Adipose tissue (tissue), 3 donors: ENCODE results near the gene DTL. TPM values are rescaled to one million over a fixed set of nuclear protein-coding genes. Genes with fewer than 3 reads are reported as not detected.

ENCODE experiments used
- H3K27ac ChIP-seq: one replicate; pipeline ENCODE4 v1.5.1; 2013; ENCODE audit warnings: low read depth, low read length
- WGBS, 3 donors: extraction: QIAGEN DNeasy Blood & Tissue Kit; methylation state at CpG; one replicate each; pipeline ENCODE4 v1.1.7; 2013; 5-methylcytosine and 5-hydroxymethylcytosine counted together
- polyA plus RNA-seq, 3 donors: library from polyadenylated mRNA; stranded (reverse); fragments of 200-250 nt; gene quantifications; one replicate each; pipeline ENCODE4 v1.2.3, GENCODE V29; 2013
- donor health status: healthy with polysubstance abuse.
- donor health status: Bipolar disorder and iron deficiency.
- donor health status: healthy.

The DTL gene
- polyA plus RNA-seq, 3 donors, result 0.14 to 0.90 (median 0.24) TPM

- no peak overlapping the region for H3K27ac ChIP-seq
- 32 to 59% (median 44%) methylated on average over 2 of the region's 2 CpGs for WGBS, 3 donors
Observed at GRCh38 chr1:212152308-212152693, 116.8 kb downstream of the DTL start.

- H3K27ac ChIP-seq, result no peak overlapping the region
- WGBS, 3 donors, result 95 to 100% (median 99%) methylated on average over 4 of the region's 4 CpGs
Observed at GRCh38 chr1:212152869-212153268, 117.3 kb downstream of the DTL start.

- H3K27ac ChIP-seq, result no peak overlapping the region
Observed at GRCh38 chr1:212153635-212154034, 118.1 kb downstream of the DTL start.

Other genes starting within 250 kb of the DTL start
- 10 to 100 TPM in 2 of 3 donors, 1 to 10 TPM in 1; 6.0 to 13.0 (median 10.5) TPM for gene LPGAT1, start 205.0 kb upstream of the DTL start, polyA plus RNA-seq
- gene INTS7, start 191 bp upstream of the DTL start, polyA plus RNA-seq, result 1 to 10 TPM; 2.9 to 5.6 (median 4.4) TPM
- gene PPP2R5A, start 249.7 kb downstream of the DTL start, polyA plus RNA-seq, result 10 to 100 TPM; 31.2 to 55.8 (median 41.3) TPM